Lower leg skin (tissue), 3 donors: ENCODE data around the gene G3BP1.

Experiments
- CTCF ChIP-seq, 3 donors: fragments of 450-650 bp; IDR thresholded peaks; one replicate each; pipeline ENCODE4 v1.5.1; 2016; ENCODE audit warnings: antibody characterized with exemption in 3 of 3, mild to moderate bottlenecking in 3 of 3, moderate library complexity in 2 of 3
- POLR2A ChIP-seq, 2 donors: fragments of 450-650 bp; IDR thresholded peaks; one replicate each; pipeline ENCODE4 v1.6.1; 2016 to 2017; ENCODE audit warnings: antibody characterized with exemption in 2 of 2, mild to moderate bottlenecking in 1 of 2, moderate library complexity in 1 of 2

- TF ChIP-seq CTCF (IDR thresholded peaks at IDR 0.05), result no peak
- TF ChIP-seq POLR2A (IDR thresholded peaks at IDR 0.05), result no peak
Observed at GRCh38 chr5:151775025-151775606, 3.4 kb downstream of the G3BP1 start.
